GM23248 (cell line): ENCODE measurements around the gene PKIG. TPM values are rescaled to one million over a fixed set of nuclear protein-coding genes. Genes with fewer than 3 reads are reported as not detected.

Experiments
- DNase-seq: peaks from one replicate; pipeline ENCODE4 v3.0.0-alpha.2; 2015
- H2AFZ ChIP-seq: fragments of 200-600 bp; sonication (generic); 2 replicates; pipeline ENCODE4 v1.6.1; 2016; ENCODE audit warnings: antibody characterized with exemption
- H3F3A ChIP-seq: fragments of 200-600 bp; sonication (generic); 2 replicates; pipeline ENCODE4 v1.6.1; 2016; ENCODE audit warnings: mild to moderate bottlenecking, antibody characterized with exemption, mixed run types; ENCODE audit not compliant: insufficient read depth
- H3K27ac ChIP-seq: fragments of 200-600 bp; sonication (generic); 2 replicates; pipeline ENCODE4 v1.5.1; 2016; ENCODE audit warnings: mild to moderate bottlenecking
- H3K27me3 ChIP-seq: fragments of 200-600 bp; sonication (generic); replicated peaks from 2 replicates; pipeline ENCODE4 v1.6.1; 2016; ENCODE audit warnings: mild to moderate bottlenecking; ENCODE audit not compliant: insufficient read depth
- H3K36me3 ChIP-seq: fragments of 200-600 bp; sonication (generic); 2 replicates; pipeline ENCODE4 v1.6.1; 2016; ENCODE audit warnings: low read depth, mild to moderate bottlenecking
- H3K4me1 ChIP-seq: fragments of 200-600 bp; sonication (generic); 2 replicates; pipeline ENCODE4 v1.6.1; 2016; ENCODE audit warnings: mild to moderate bottlenecking; ENCODE audit not compliant: insufficient read depth
- H3K4me2 ChIP-seq: fragments of 200-600 bp; sonication (generic); one replicate; pipeline ENCODE4 v1.6.1; 2016; ENCODE audit warnings: mild to moderate bottlenecking; ENCODE audit not compliant: unreplicated experiment
- H3K4me3 ChIP-seq: fragments of 200-600 bp; sonication (generic); 2 replicates; pipeline ENCODE4 v1.5.1; 2016; ENCODE audit warnings: mild to moderate bottlenecking
- H3K79me2 ChIP-seq: fragments of 200-600 bp; sonication (generic); 2 replicates; pipeline ENCODE4 v1.6.1; 2016; ENCODE audit warnings: mild to moderate bottlenecking; ENCODE audit not compliant: insufficient read depth
- H3K9ac ChIP-seq: fragments of 200-600 bp; sonication (generic); 2 replicates; pipeline ENCODE4 v1.6.1; 2016; ENCODE audit warnings: mild to moderate bottlenecking
- H3K9me2 ChIP-seq: fragments of 200-600 bp; sonication (generic); 2 replicates; pipeline ENCODE4 v1.6.1; 2016; ENCODE audit warnings: mixed run types, mild to moderate bottlenecking, moderate library complexity; ENCODE audit not compliant: insufficient read depth
- H3K9me3 ChIP-seq: fragments of 200-600 bp; sonication (generic); one replicate; pipeline ENCODE4 v1.6.1; 2017; ENCODE audit warnings: low read depth
- H4K20me1 ChIP-seq: fragments of 200-600 bp; sonication (generic); 2 replicates; pipeline ENCODE4 v1.6.0; 2016; ENCODE audit not compliant: insufficient read depth
- EZH2 ChIP-seq: fragments of 200-600 bp; sonication (generic); IDR thresholded peaks from 2 replicates; pipeline ENCODE4 v1.6.1; 2018; ENCODE audit warnings: antibody characterized with exemption, mild to moderate bottlenecking; ENCODE audit not compliant: insufficient read depth, poor library complexity, severe bottlenecking
- EZH2phosphoT487 ChIP-seq: fragments of 200-600 bp; sonication (generic); IDR thresholded peaks from 2 replicates; pipeline ENCODE4 v1.6.1; 2018; ENCODE audit warnings: antibody characterized with exemption, moderate library complexity, mild to moderate bottlenecking, low read depth; ENCODE audit not compliant: insufficient read depth
- WGBS, 2 experiments: methylation state at CpG; one replicate each; pipeline ENCODE4 v1.1.6; 2015 to 2017; ENCODE audit warnings: low lambda C conversion rate in 2 of 2, low coverage in 1 of 2; ENCODE audit errors: missing lambda C conversion rate in 2 of 2; 5-methylcytosine and 5-hydroxymethylcytosine counted together
- in situ Hi-C: fragments of 300-500 bp; cut with MboI; formaldehyde crosslinking; loops from 2 replicates; pipeline ENCODE4 v1.15.0; 2020
- polyA plus RNA-seq: library from polyadenylated mRNA; unstranded; fragments of >200 nt; fragmentation: Nextera tagmentation; extraction: Ambion mirVana; gene quantifications from 2 replicates; pipeline ENCODE4 v1.2.1, GENCODE V29; 2016
- total RNA-seq: library from RNA; depleted of rRNA; stranded (reverse); fragments of >200 nt; shearing (Covaris generic); gene quantifications from 2 replicates; pipeline ENCODE4 v1.2.3, GENCODE V29; 2014

The PKIG gene
- total and polyA plus RNA-seq, 2 experiments from 2014 or later: 46.0 to 83.7 TPM

DNA sequence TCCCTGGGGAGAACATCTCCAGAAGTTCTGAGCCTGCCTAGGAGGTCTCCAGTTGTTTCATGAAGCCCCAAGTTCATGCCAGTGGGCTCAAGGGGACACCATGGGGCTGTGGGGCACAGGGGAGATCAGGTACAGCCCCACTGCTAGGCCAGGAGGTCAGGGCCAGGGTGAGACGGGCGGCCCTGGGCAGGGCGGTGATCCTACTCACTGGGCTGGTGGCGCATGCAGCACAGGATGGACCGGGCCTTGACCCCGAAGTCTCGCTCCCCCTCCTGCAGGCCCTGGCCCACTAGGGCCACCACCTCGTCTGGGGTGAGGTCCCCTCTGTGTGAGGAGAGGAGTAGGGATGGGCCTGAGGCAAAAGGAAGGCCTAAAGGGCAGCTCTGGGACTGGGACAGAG, 43.0 kb downstream of the PKIG start:
- Histone ChIP-seq H2AFZ (no peak overlapping the region), H3K4me1 (no peaks in the 10 kb centered on the region), H3K9me3 (no peaks in the 10 kb centered on the region), H3K9me2 (no peaks in the 10 kb centered on the region), H3K4me3 (no peak overlapping the region), H3K79me2 (no peaks in the 10 kb centered on the region), H4K20me1 (no peaks in the 10 kb centered on the region), H3K27ac (no peak overlapping the region), H3K4me2 (no peak overlapping the region), H3K36me3 (no peaks in the 10 kb centered on the region), H3F3A (no peaks in the 10 kb centered on the region), H3K27me3 (no peaks in the 10 kb centered on the region), H3K9ac (no peak overlapping the region)
- no peak for TF ChIP-seq EZH2phosphoT487
- TF ChIP-seq EZH2: no peak
- no peak for DNase-seq
- 83 to 90% methylated on average over 6 to 8 of the region's 8 CpGs for WGBS, 2 experiments
- in situ Hi-C loops: loop anchor here (10.0 kb wide), 1 partner anchor 241 kb away; no protein-coding TSS in a partner anchor

GRCh38 chr20:44626278-44626677, 43.9 kb downstream of the PKIG start:
- Histone ChIP-seq H2AFZ (no peak overlapping the region), H3K79me2 (no peaks in the 10 kb centered on the region), H3K36me3 (no peaks in the 10 kb centered on the region), H3K27me3 (no peaks in the 10 kb centered on the region), H3K4me1 (no peaks in the 10 kb centered on the region), H3K27ac (no peak overlapping the region), H3K9ac (no peak overlapping the region), H3K9me2 (no peaks in the 10 kb centered on the region), H3K4me3 (no peak overlapping the region), H3F3A (no peaks in the 10 kb centered on the region), H3K4me2 (no peak overlapping the region), H4K20me1 (no peaks in the 10 kb centered on the region), H3K9me3 (no peaks in the 10 kb centered on the region)
- in situ Hi-C loops: loop anchor here (10.0 kb wide), 1 partner anchor 241 kb away; no protein-coding TSS in a partner anchor
- TF ChIP-seq EZH2phosphoT487 (no peak), EZH2 (no peak)
- DNase-seq: no peak
- 98 to 99% methylated on average over 6 to 7 of the region's 7 CpGs for whole genome bisulfite sequencing, 2 experiments

DNA sequence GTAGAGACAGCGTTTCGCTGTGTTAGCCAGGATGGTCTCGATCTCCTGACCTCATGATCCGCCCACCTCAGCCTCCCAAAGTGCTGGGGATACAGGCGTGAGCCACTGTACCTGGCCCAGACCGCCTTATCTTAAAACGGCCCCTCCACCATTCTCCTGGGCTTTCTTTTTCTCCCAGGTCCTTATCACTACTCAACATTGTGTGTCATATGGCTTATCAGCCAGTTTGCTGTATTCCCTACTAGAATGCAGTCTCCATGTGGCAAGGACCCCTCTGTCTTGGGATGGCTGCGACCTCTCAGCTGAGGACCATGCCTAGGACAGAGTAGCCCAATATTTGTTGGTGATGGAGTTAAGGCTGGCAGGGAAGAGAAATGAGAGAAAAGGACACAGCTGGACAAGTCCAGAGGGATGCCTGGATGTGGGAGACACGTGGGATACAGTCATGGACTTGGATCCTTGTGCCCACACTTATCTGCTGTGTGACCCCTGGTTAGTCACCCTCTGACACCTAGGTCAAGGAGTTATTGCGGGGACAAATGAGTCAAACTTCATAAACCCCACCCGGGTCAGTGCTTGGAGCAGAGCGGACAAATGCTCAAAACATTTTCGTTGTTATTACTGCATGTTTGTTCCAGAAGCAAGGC, 45.1 kb downstream of the PKIG start:
- Histone ChIP-seq H3K4me2 (no peak overlapping the region), H3K27me3 (no peaks in the 10 kb centered on the region), H3K27ac (no peak overlapping the region), H3K9me3 (no peaks in the 10 kb centered on the region), H3K4me3 (no peak overlapping the region), H3K79me2 (no peaks in the 10 kb centered on the region), H2AFZ (no peak overlapping the region), H3K9me2 (no peaks in the 10 kb centered on the region), H3K9ac (no peak overlapping the region), H3K4me1 (no peaks in the 10 kb centered on the region), H4K20me1 (no peaks in the 10 kb centered on the region), H3K36me3 (no peaks in the 10 kb centered on the region), H3F3A (no peaks in the 10 kb centered on the region)
- in situ Hi-C loops: loop anchor here (10.0 kb wide), 1 partner anchor 243 kb away; no protein-coding TSS in a partner anchor
- TF ChIP-seq EZH2phosphoT487 (no peak), EZH2 (no peak)
- DNase-seq: no peak
- 88 to 89% methylated on average over 13 of the region's 13 CpGs for WGBS, 2 experiments

DNA sequence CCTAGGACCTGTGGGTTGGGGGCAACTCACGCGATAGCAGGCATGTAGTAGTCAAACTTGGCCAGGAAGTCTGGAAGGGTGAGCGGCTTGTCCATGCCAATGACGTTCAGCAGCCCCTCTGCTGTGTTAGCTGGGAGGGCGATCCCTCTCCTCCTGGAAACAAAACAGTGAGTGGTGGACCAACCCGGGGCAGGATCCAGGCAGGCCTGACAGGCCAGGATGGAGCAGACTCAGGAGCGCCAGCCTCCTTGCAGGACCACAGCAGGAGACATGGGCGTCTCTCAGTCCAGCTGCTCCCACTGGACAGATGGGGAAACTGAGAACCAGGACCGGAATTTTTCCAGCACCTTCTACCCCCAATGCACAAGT, 46.6 kb downstream of the PKIG start:
- no peak overlapping the region for H2AFZ ChIP-seq
- H3F3A ChIP-seq: no peaks in the 10 kb centered on the region
- in situ Hi-C loops: loop anchor here (10.0 kb wide), 1 partner anchor 244 kb away; no protein-coding TSS in a partner anchor
- no peak overlapping the region for H3K4me2 ChIP-seq
- no peaks in the 10 kb centered on the region for H3K36me3 ChIP-seq
- no peaks in the 10 kb centered on the region for H3K9me3 ChIP-seq
- H3K79me2 ChIP-seq: no peaks in the 10 kb centered on the region
- no peak overlapping the region for H3K4me3 ChIP-seq
- H3K9me2 ChIP-seq: no peaks in the 10 kb centered on the region
- DNase-seq: no peak
- no peaks in the 10 kb centered on the region for H3K27me3 ChIP-seq
- H3K4me1 ChIP-seq: no peaks in the 10 kb centered on the region
- no peak overlapping the region for H3K9ac ChIP-seq
- no peak overlapping the region for H3K27ac ChIP-seq
- 94 to 97% methylated on average over 9 of the region's 9 CpGs for WGBS, 2 experiments
- TF ChIP-seq EZH2 (no peak), EZH2phosphoT487 (no peak)
- H4K20me1 ChIP-seq: no peaks in the 10 kb centered on the region
